Activated CD8-positive, alpha-beta memory T cell treated with anti-CD3 and anti-CD28 coated beads, Interleukin-2, amount 10 ng/mL, durations not matched to agents 7 days and 5 days (primary cell): Measurements from ENCODE around the gene CROCC2. TPM values are rescaled to one million over a fixed set of nuclear protein-coding genes. Genes with fewer than 3 reads are reported as not detected.

Experiments
- ATAC-seq: fragments of 150-1000 bp; cut with Tn5 transposase; one replicate; pipeline ENCODE4 v1.10.0; 2021; ENCODE audit warnings: moderate library complexity
- CTCF ChIA-PET: fragments of 350-600 bp; sonication (Branson Sonifier 250); formaldehyde crosslinking; loops from one replicate; lab custom pipeline; 2021; ENCODE audit warnings: antibody characterized with exemption; lab: Charles Lee
- DNase-seq: peaks from one replicate; pipeline ENCODE4 v3.0.0-alpha.2; 2020
- H3K27ac Mint-ChIP-seq: one replicate; pipeline ENCODE4 v1.8.0; 2021; ENCODE audit warnings: mild to moderate bottlenecking, mixed read lengths
- H3K27me3 Mint-ChIP-seq: one replicate; pipeline ENCODE4 v1.8.0; 2021; ENCODE audit warnings: mixed read lengths
- H3K36me3 Mint-ChIP-seq: one replicate; pipeline ENCODE4 v1.8.0; 2021; ENCODE audit warnings: mild to moderate bottlenecking, mixed read lengths
- H3K4me1 Mint-ChIP-seq: one replicate; pipeline ENCODE4 v1.8.0; 2021; ENCODE audit warnings: mixed read lengths
- H3K4me3 Mint-ChIP-seq: one replicate; pipeline ENCODE4 v1.8.0; 2021; ENCODE audit warnings: mild to moderate bottlenecking, moderate library complexity, mixed read lengths
- H3K9me3 Mint-ChIP-seq: one replicate; pipeline ENCODE4 v1.8.0; 2022; ENCODE audit warnings: low read depth, mixed read lengths
- total RNA-seq, 2 experiments: library from RNA; stranded (reverse); gene quantifications; one replicate each; pipeline ENCODE4 v1.2.3, GENCODE V29; 2021

The CROCC2 gene
- total RNA-seq, 2 experiments from 2014 or later: not detected

- H3K4me1 Mint-ChIP-seq: peaks cover 12% of the 10 kb centered on the region
- H3K27me3 Mint-ChIP-seq: peaks cover 11% of the 10 kb centered on the region
- CTCF ChIA-PET: no interaction called here
- ATAC-seq: no peak
- no peaks in the 10 kb centered on the region for H3K36me3 Mint-ChIP-seq
- H3K9me3 Mint-ChIP-seq: no peaks in the 10 kb centered on the region
- no peak overlapping the region for H3K27ac Mint-ChIP-seq
- no peak overlapping the region for H3K4me3 Mint-ChIP-seq
- peak; percentile 39 for DNase-seq
Measured at GRCh38 chr2:241035142-241035817, 129.1 kb downstream of the CROCC2 start.

DNA sequence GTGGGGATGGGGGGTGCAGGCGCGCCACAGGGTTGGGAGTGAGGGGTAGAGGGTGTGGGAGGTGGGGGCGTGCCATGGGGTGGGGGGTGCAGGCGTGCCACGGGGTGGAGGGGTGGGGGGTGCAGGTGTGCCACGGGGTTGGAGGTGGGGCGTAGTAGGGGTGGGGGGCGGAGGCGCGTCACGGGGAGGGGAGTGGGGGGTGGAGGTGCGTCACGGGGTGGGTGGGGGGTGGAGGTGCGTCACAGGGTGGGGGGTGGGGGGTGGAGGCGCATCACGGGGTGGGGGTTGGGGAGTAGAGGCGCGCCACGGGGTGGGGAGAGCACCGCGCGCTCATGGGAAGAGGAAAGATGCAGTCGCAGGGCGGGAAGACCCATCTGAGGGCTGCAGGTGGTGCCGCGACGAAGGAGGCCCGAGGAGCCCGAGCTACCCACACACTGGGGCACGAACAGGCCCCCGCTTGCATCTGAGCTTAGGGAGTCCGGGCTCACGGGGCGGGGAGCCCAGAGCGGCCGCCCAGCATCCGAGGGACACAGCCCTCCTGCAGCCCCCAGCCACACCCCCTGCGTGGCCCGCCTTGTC lies 129.8 kb downstream of the CROCC2 start:
- ATAC-seq: peak; percentile 46
- Mint-ChIP-seq H3K36me3 (no peaks in the 10 kb centered on the region), H3K27me3 (peaks cover 11% of the 10 kb centered on the region), H3K4me1 (peaks cover 17% of the 10 kb centered on the region), H3K27ac (no peak overlapping the region), H3K9me3 (no peaks in the 10 kb centered on the region), H3K4me3 (peak overlapping the region; percentile 64)
- CTCF ChIA-PET: no interaction called here
- no peak for DNase-seq

DNA sequence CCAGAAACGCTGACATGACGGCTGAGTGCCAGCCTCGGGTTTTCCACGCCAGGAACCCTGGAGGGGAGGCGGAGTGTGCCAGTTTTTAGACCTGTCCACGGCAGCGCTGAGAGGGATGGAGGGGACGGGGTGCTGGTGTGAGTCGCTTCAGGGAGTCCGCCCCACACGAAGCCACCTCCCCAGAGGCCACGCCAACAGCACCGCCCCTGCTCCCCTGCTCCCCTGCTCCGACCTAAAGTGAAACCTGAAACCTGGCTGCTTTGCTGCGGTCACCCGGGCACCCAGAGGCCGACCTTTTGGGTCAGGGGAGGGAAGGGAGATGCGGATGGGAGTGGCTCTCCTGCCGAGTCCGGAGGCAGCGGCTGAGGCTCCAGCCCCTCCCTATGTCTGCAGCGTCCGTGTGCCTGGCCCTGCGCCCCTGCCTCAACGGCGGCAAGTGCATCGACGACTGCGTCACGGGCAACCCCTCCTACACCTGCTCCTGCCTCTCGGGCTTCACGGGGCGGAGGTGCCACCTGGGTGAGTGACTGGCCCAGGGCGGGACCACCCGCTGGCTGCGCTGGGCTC lies 130.3 kb downstream of the CROCC2 start:
- Mint-ChIP-seq H3K27me3 (peaks cover 11% of the 10 kb centered on the region), H3K36me3 (no peaks in the 10 kb centered on the region), H3K27ac (no peak overlapping the region), H3K9me3 (no peaks in the 10 kb centered on the region), H3K4me3 (peak overlapping the region; percentile 64), H3K4me1 (peaks cover 21% of the 10 kb centered on the region)
- CTCF ChIA-PET: no interaction called here
- ATAC-seq (peak; percentile 90), DNase-seq (peak; percentile 84)

GRCh38 chr2:241036964-241037421 lies 130.9 kb downstream of the CROCC2 start:
- H3K4me1 Mint-ChIP-seq: peaks cover 25% of the 10 kb centered on the region
- no peaks in the 10 kb centered on the region for H3K9me3 Mint-ChIP-seq
- CTCF ChIA-PET: no interaction called here
- no peaks in the 10 kb centered on the region for H3K36me3 Mint-ChIP-seq
- H3K27me3 Mint-ChIP-seq: peaks cover 11% of the 10 kb centered on the region
- DNase-seq (peak; percentile 56), ATAC-seq (peak; percentile 55)
- H3K4me3 Mint-ChIP-seq: peak overlapping the region; percentile 64
- H3K27ac Mint-ChIP-seq: no peak overlapping the region

- H3K36me3 Mint-ChIP-seq: no peaks in the 10 kb centered on the region
- H3K27ac Mint-ChIP-seq: no peak overlapping the region
- CTCF ChIA-PET: interaction anchor here (1.0 kb wide), 1 partner anchor 123 kb away, joined by 3 read pairs; no protein-coding TSS in a partner anchor
- ATAC-seq: no peak
- H3K27me3 Mint-ChIP-seq: peaks cover 11% of the 10 kb centered on the region
- peak overlapping the region; percentile 64 for H3K4me3 Mint-ChIP-seq
- no peaks in the 10 kb centered on the region for H3K9me3 Mint-ChIP-seq
- H3K4me1 Mint-ChIP-seq: peaks cover 25% of the 10 kb centered on the region
- DNase-seq: no peak
Measured at GRCh38 chr2:241037498-241037897, 131.4 kb downstream of the CROCC2 start.

GRCh38 chr2:241038374-241039180 lies 132.4 kb downstream of the CROCC2 start:
- Mint-ChIP-seq H3K27me3 (peaks cover 17% of the 10 kb centered on the region), H3K4me1 (peaks cover 25% of the 10 kb centered on the region), H3K9me3 (no peaks in the 10 kb centered on the region), H3K36me3 (no peaks in the 10 kb centered on the region), H3K4me3 (peak overlapping the region; percentile 42), H3K27ac (peak overlapping the region; percentile 31)
- DNase-seq: peak; percentile 38
- ATAC-seq: no peak
- CTCF ChIA-PET: interaction anchor here (1.0 kb wide), 1 partner anchor 124 kb away, joined by 3 read pairs; no protein-coding TSS in a partner anchor

DNA sequence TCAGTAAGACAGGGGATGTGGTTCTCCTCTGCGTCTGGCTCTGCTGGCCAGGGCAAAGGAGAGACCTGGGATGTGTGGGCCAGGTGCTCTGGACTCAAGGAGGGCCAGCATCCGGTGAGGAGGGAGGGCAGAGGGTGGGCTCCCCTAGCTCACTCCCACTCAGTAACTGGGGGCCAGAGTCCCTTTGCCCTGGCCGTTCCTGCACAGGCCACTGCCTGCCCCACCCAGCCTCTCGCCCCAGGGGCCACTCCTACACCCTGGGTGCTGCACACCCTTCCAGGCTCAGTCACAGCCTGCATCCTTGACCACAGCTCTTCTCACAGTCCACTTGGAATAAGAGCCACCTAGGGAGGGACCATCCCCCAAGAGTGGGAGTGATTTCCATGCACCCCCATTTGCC lies 133.3 kb downstream of the CROCC2 start:
- Mint-ChIP-seq H3K4me3 (no peak overlapping the region), H3K4me1 (peaks cover 25% of the 10 kb centered on the region), H3K36me3 (no peaks in the 10 kb centered on the region), H3K9me3 (no peaks in the 10 kb centered on the region), H3K27ac (no peak overlapping the region), H3K27me3 (peaks cover 14% of the 10 kb centered on the region)
- CTCF ChIA-PET: no interaction called here
- no peak for ATAC-seq
- no peak for DNase-seq

DNA sequence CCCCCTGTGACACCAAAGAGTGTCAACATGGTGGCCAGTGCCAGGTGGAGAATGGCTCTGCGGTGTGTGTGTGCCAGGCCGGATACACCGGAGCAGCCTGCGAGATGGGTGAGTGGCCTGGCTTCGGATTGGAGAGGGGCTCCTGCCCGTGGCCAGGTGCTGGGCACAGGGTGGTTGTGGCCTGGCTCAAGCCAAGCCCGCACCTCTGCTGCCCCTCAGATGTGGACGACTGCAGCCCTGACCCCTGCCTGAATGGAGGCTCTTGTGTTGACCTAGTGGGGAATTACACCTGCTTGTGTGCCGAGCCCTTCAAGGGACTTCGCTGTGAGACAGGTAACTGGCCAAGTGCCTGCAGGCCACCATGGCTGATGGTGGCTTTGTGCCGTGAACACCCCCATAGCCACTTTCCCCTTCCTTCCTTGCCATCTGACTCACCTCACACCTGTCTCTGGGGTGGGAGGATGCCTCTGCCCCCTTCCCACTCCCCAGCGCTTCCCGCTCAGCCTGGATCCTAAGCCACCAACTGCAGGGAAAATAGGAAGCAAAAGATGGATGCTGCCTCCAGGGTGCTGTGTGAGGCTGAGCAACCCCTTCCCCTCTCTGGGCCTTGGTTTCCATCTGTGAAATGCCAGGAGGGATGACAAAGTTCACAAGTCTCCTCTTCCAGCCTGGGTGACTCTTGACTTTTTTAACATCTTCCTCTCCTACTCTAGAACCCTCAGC lies 134.1 kb downstream of the CROCC2 start:
- peaks cover 1% of the 10 kb centered on the region for H3K9me3 Mint-ChIP-seq
- no peaks in the 10 kb centered on the region for H3K36me3 Mint-ChIP-seq
- no peak overlapping the region for H3K4me3 Mint-ChIP-seq
- CTCF ChIA-PET: no interaction called here
- H3K27ac Mint-ChIP-seq: no peak overlapping the region
- ATAC-seq (no peak), DNase-seq (no peak)
- H3K27me3 Mint-ChIP-seq: peaks cover 14% of the 10 kb centered on the region
- H3K4me1 Mint-ChIP-seq: peaks cover 25% of the 10 kb centered on the region

DNA sequence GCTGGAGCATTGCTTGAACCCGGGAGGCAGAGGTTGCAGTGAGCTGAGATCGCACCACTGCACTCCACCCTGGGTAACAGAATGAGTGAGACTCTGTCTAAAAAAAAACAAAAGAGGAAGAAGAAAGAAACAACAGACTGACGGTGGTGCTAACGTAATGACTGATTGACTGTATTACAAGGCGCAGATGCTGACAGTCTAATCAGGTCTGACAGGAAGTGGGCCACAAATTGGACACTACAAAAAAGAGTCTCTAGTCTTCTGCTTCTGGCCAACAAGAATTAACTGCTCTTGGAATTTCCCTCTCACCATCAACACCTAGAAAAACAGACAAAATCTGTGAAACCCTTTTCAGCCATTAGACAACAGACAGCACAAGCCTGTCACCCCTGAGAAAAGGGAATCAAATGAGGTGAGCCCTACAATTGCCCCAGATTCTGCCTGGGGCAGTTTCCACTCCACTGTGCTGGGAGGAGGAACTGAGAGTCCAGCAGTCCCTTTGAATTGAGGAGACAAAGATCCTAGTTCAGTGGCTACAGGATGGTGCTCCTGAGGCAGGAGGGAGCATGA lies 135.5 kb downstream of the CROCC2 start:
- H3K36me3 Mint-ChIP-seq: no peaks in the 10 kb centered on the region
- CTCF ChIA-PET: no interaction called here
- peaks cover 2% of the 10 kb centered on the region for H3K9me3 Mint-ChIP-seq
- peaks cover 25% of the 10 kb centered on the region for H3K4me1 Mint-ChIP-seq
- ATAC-seq (no peak), DNase-seq (no peak)
- H3K27ac Mint-ChIP-seq: no peak overlapping the region
- H3K4me3 Mint-ChIP-seq: no peak overlapping the region
- peaks cover 20% of the 10 kb centered on the region for H3K27me3 Mint-ChIP-seq

Other genes with a start within 250 kb of the CROCC2 start
- gene AQP12B, start 223.5 kb upstream of the CROCC2 start, total RNA-seq: not detected
- not detected for gene AQP12A, start 214.5 kb upstream of the CROCC2 start, total RNA-seq
- gene KIF1A, start 86.1 kb upstream of the CROCC2 start, total RNA-seq: 1 to 10 TPM in 1 of 2 experiments, under 1 TPM in 1; 0.76 to 4.6 TPM
- not detected for gene AGXT, start 37.5 kb upstream of the CROCC2 start, total RNA-seq
- gene MAB21L4, start 10.2 kb upstream of the CROCC2 start, total RNA-seq: not detected
- 1 to 10 TPM; 3.6 to 4.6 TPM for gene SNED1, start 92.3 kb downstream of the CROCC2 start, total RNA-seq
- 10 to 100 TPM; 31.5 to 33.0 TPM for gene MTERF4, start 196.0 kb downstream of the CROCC2 start, total RNA-seq
- gene PASK, start 243.1 kb downstream of the CROCC2 start, total RNA-seq: 10 to 100 TPM; 65.1 to 71.9 TPM
- gene PPP1R7, start 244.1 kb downstream of the CROCC2 start, total RNA-seq: 10 to 100 TPM; 86.4 to 99.5 TPM